Measurements from ENCODE around the gene XRCC5.

GRCh38 chr2:216183462-216183861 is 74.3 kb downstream of the XRCC5 start:
- no peak for TF ChIP-seq CTCF (IDR thresholded peaks at IDR 0.05)
- no peak for TF ChIP-seq POLR2AphosphoS5 (IDR thresholded peaks at IDR 0.05)
- TF ChIP-seq POLR2A (IDR thresholded peaks at IDR 0.05): no peak

All from prostate gland (tissue), 2 donors.